K562 (cell line): ENCODE data around the gene SPDYE16.
"Not testable (repeated sequence)": the region's sequence is repeated elsewhere in the genome, so short reads cannot be mapped to it uniquely, and the experiment has no call there.

Experiments used
- BACH1 ChIP-seq: fragments of 200-800 bp; sonication (Bioruptor generic); IDR thresholded peaks from 2 replicates; pipeline ENCODE4 v1.6.1; 2016; ENCODE audit warnings: missing genetic modification characterization, missing compliant biosample characterization
- CBX8 ChIP-seq: fragments of 200-600 bp; sonication (generic); IDR thresholded peaks from 2 replicates; pipeline ENCODE4 v1.6.1; 2012; ENCODE audit warnings: borderline replicate concordance, mixed run types, low read depth, mild to moderate bottlenecking, moderate library complexity, mixed read lengths, low read length, control low read depth, inconsistent platforms; ENCODE audit not compliant: poor library complexity, severe bottlenecking; ENCODE audit errors: extremely low read depth
- CHD1 ChIP-seq: fragments of 200-600 bp; sonication (generic); IDR thresholded peaks from one replicate; pipeline ENCODE4 v1.6.1; 2012; ENCODE audit warnings: mild to moderate bottlenecking, moderate library complexity, low read length, inconsistent platforms
- ESRRA ChIP-seq: fragments of 450-650 bp; IDR thresholded peaks from 2 replicates; pipeline ENCODE4 v1.6.1; 2014; ENCODE audit warnings: low read depth, mild to moderate bottlenecking, moderate library complexity, borderline replicate concordance
- MIER1 ChIP-seq: fragments of 450-650 bp; IDR thresholded peaks from 2 replicates; pipeline ENCODE4 v1.6.1; 2016; ENCODE audit warnings: antibody characterized with exemption, mild to moderate bottlenecking, low read depth
- MTA1 ChIP-seq: fragments of 450-650 bp; IDR thresholded peaks from 2 replicates; pipeline ENCODE4 v1.6.1; 2017; ENCODE audit warnings: borderline replicate concordance
- POLR2A ChIP-seq: fragments of 450-650 bp; conservative IDR thresholded peaks from 2 replicates; pipeline ENCODE4 v1.6.1; 2016
- SRSF3 ChIP-seq: fragments of 200-400 bp; formaldehyde crosslinking; IDR thresholded peaks from 2 replicates; pipeline ENCODE4 v1.6.1; 2016; ENCODE audit warnings: mild to moderate bottlenecking, low read length, moderate library complexity; ENCODE audit not compliant: insufficient read depth
- USF2 ChIP-seq: sonication (generic); formaldehyde crosslinking; IDR thresholded peaks from 2 replicates; pipeline ENCODE4 v1.5.0; 2020; ENCODE audit warnings: missing genetic modification reagents
- ZBTB43 ChIP-seq: sonication (generic); formaldehyde crosslinking; IDR thresholded peaks from 2 replicates; pipeline ENCODE4 v1.8.0; 2023; ENCODE audit warnings: mild to moderate bottlenecking, missing genetic modification reagents
- ZNF766 ChIP-seq: fragments of 200-800 bp; sonication (Bioruptor generic); conservative IDR thresholded peaks from 2 replicates; pipeline ENCODE4 v1.6.1; 2016; ENCODE audit warnings: missing genetic modification characterization, missing compliant biosample characterization
- ZZZ3 ChIP-seq: fragments of 450-650 bp; IDR thresholded peaks from 2 replicates; pipeline ENCODE4 v1.6.1; 2016; ENCODE audit warnings: antibody characterized with exemption, mild to moderate bottlenecking, moderate library complexity
- TF ChIP-seq, protein P1 (sequence below), 3 experiments: IDR thresholded peaks in 2 of 3; conservative IDR thresholded peaks in 1 of 3; 2 replicates each; pipeline ENCODE4 v1.5.1; 2011 to 2012; ENCODE audit warnings: low read length in 3 of 3, mild to moderate bottlenecking in 3 of 3, control low read depth in 2 of 3, improper control_type of control experiment in 1 of 3, inconsistent platforms in 1 of 3, low read depth in 1 of 3, mixed read lengths in 1 of 3, moderate library complexity in 1 of 3; ENCODE audit not compliant: insufficient read depth in 2 of 3
- TF ChIP-seq, protein P2 (sequence below): fragments of 250-450 bp; sonication (Bioruptor Pico); IDR thresholded peaks from 2 replicates; pipeline ENCODE4 v1.5.0; 2020; ENCODE audit warnings: mild to moderate bottlenecking, borderline replicate concordance

GRCh38 chr7:76497918-76498582, 45.0 kb downstream of the SPDYE16 start:
- not testable (repeated sequence) for TF ChIP-seq SRSF3; ESRRA; MTA1; CBX8; ZBTB43 (CRISPR knock-in tag); MIER1; CHD1; ZZZ3; USF2 (CRISPR knock-in tag); POLR2A; BACH1 (tag); ZNF766 (CRISPR knock-in tag)
- TF ChIP-seq, protein P1, sequence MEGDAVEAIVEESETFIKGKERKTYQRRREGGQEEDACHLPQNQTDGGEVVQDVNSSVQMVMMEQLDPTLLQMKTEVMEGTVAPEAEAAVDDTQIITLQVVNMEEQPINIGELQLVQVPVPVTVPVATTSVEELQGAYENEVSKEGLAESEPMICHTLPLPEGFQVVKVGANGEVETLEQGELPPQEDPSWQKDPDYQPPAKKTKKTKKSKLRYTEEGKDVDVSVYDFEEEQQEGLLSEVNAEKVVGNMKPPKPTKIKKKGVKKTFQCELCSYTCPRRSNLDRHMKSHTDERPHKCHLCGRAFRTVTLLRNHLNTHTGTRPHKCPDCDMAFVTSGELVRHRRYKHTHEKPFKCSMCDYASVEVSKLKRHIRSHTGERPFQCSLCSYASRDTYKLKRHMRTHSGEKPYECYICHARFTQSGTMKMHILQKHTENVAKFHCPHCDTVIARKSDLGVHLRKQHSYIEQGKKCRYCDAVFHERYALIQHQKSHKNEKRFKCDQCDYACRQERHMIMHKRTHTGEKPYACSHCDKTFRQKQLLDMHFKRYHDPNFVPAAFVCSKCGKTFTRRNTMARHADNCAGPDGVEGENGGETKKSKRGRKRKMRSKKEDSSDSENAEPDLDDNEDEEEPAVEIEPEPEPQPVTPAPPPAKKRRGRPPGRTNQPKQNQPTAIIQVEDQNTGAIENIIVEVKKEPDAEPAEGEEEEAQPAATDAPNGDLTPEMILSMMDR (IDR thresholded peaks at IDR 0.05 in 2 of 3, conservative IDR thresholded peaks at IDR 0.05 in 1 of 3; ENCODE audit: insufficient read depth in 2 of 3, low read depth in 1 of 3, low read length in 3 of 3) = not testable (repeated sequence)
- TF ChIP-seq, protein P2, sequence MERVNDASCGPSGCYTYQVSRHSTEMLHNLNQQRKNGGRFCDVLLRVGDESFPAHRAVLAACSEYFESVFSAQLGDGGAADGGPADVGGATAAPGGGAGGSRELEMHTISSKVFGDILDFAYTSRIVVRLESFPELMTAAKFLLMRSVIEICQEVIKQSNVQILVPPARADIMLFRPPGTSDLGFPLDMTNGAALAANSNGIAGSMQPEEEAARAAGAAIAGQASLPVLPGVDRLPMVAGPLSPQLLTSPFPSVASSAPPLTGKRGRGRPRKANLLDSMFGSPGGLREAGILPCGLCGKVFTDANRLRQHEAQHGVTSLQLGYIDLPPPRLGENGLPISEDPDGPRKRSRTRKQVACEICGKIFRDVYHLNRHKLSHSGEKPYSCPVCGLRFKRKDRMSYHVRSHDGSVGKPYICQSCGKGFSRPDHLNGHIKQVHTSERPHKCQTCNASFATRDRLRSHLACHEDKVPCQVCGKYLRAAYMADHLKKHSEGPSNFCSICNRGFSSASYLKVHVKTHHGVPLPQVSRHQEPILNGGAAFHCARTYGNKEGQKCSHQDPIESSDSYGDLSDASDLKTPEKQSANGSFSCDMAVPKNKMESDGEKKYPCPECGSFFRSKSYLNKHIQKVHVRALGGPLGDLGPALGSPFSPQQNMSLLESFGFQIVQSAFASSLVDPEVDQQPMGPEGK (CRISPR knock-in tag) = not testable (repeated sequence)
